H1 (cell line): Measurements from ENCODE around the gene SHC3. TPM values are rescaled to one million over a fixed set of nuclear protein-coding genes. Genes with fewer than 3 reads are reported as not detected.

Source experiments
- ATF3 ChIP-seq: IDR thresholded peaks from 2 replicates; pipeline ENCODE4 v1.6.1; 2011; ENCODE audit warnings: low read depth, mild to moderate bottlenecking, low read length; ENCODE audit not compliant: insufficient read depth
- CHD7 ChIP-seq: fragments of 300-600 bp; sonication (generic); IDR thresholded peaks from 2 replicates; pipeline ENCODE4 v1.7.1; 2012; ENCODE audit warnings: low read length, moderate library complexity, mild to moderate bottlenecking, inconsistent platforms; ENCODE audit not compliant: insufficient replicate concordance
- CREB1 ChIP-seq: IDR thresholded peaks from 2 replicates; pipeline ENCODE4 v1.6.1; 2012; ENCODE audit warnings: inconsistent platforms
- E2F6 ChIP-seq: IDR thresholded peaks from 2 replicates; pipeline ENCODE4 v1.6.1; 2012; ENCODE audit warnings: inconsistent platforms
- EGR1 ChIP-seq: IDR thresholded peaks from 2 replicates; pipeline ENCODE4 v1.6.1; 2011; ENCODE audit warnings: low read depth, low read length, borderline replicate concordance
- EP300 ChIP-seq, 2 experiments: IDR thresholded peaks; 1 replicate in 1 of 2; 2 replicates in 1 of 2; pipeline ENCODE4 v1.6.1; 2011 to 2012; ENCODE audit warnings: low read depth in 2 of 2, low read length in 2 of 2, mild to moderate bottlenecking in 2 of 2, borderline replicate concordance in 1 of 2, inconsistent platforms in 1 of 2, moderate library complexity in 1 of 2
- EZH2 ChIP-seq: fragments of 200-600 bp; sonication (generic); IDR thresholded peaks from 2 replicates; pipeline ENCODE4 v1.7.1; 2012; ENCODE audit warnings: low read depth, mild to moderate bottlenecking, moderate library complexity, low read length, inconsistent platforms; ENCODE audit not compliant: severe bottlenecking
- SP4 ChIP-seq: IDR thresholded peaks from 2 replicates; pipeline ENCODE4 v1.6.1; 2012; ENCODE audit warnings: low read length, inconsistent platforms
- polyA plus RNA-seq, 7 experiments: library from polyadenylated mRNA; depleted of rRNA in 3 of 7; stranded (reverse) in 5 of 7; unstranded in 2 of 7; fragments of >200 nt in 5 of 7; fragments of 200-250 nt in 2 of 7; gene quantifications; 1 replicate in 5 of 7; 2 replicates in 1 of 7; 4 replicates in 1 of 7; pipeline versions ENCODE4 v1.2.1 to v1.2.3, GENCODE V29; 2011 to 2013; ENCODE audit warnings: missing spikeins in 2 of 7, mixed read lengths in 2 of 7
- total RNA-seq: library from RNA; stranded (reverse); fragmentation: NEBNext Ultra II Directional; extraction: Animal tissue kit (Norgen Biotek cat#: 25700); gene quantifications from 2 replicates; pipeline ENCODE4 v1.2.1, GENCODE V29; 2021

Gene SHC3
- total and polyA plus RNA-seq, 2 of the 8 experiments (the other 6 are each of a cell fraction or from before 2014, with no cell fraction given), result 1.4 to 7.1 TPM

- no peak for TF ChIP-seq CHD7
- TF ChIP-seq E2F6, result no peak
- TF ChIP-seq SP4, result no peak
- no peak for TF ChIP-seq CREB1
- no peak for TF ChIP-seq EZH2
- no peak for TF ChIP-seq EGR1
- TF ChIP-seq EP300 (IDR thresholded peaks at IDR 0.05; ENCODE audit: borderline replicate concordance in 1 of 2, low read depth in 2 of 2, low read length in 2 of 2), result no peak
- no peak for TF ChIP-seq ATF3
Observed at GRCh38 chr9:88969646-88970373, 208.8 kb downstream of the SHC3 start (continued).
